Fibroblast of villous mesenchyme (primary cell): ENCODE data around the gene ARHGAP19. TPM values are rescaled to one million over a fixed set of nuclear protein-coding genes. Genes with fewer than 3 reads are reported as not detected.

Experiments
- DNase-seq: peaks from one replicate; pipeline ENCODE4 v3.0.0-alpha.2; 2010; ENCODE audit warnings: low read depth
- H3K4me3 ChIP-seq: 2 replicates; pipeline ENCODE4 v1.5.1; 2011; ENCODE audit warnings: low read depth, mild to moderate bottlenecking, low read length
- small RNA-seq: library from RNA; depleted of rRNA; stranded (forward); fragments of <200 nt; gene quantifications from one replicate; pipeline ENCODE3, GENCODE V24; 2012
- total RNA-seq: library from RNA; depleted of rRNA; stranded (reverse); fragments of >200 nt; gene quantifications from 2 replicates; pipeline ENCODE4 v1.2.3, GENCODE V29; 2012
- TF ChIP-seq, protein P1 (sequence below): IDR thresholded peaks from 2 replicates; pipeline ENCODE4 v1.5.1; 2012; ENCODE audit warnings: low read depth, mild to moderate bottlenecking, low read length; ENCODE audit not compliant: insufficient read depth

Gene ARHGAP19
- total RNA-seq, 1 donor, result 13.4 TPM

DNA sequence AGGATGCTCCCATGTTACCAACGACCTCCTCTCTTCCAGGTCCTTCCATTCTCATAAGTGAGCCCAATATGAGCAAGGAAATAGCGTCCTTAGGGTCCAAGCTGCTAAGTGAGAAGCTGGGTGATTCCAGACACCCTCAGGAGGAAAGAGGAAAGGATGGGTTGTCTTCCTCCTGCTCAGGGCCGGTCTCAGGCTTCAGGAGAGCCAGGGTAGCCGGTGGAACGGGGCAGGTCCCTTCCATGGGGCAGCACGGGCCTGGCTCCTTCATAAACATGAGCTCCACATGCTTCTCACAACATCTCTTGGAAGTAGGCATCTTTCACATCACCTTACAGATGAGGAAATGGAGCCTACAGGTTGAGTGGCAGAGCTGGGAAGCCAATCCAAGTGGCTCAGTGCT is 119.4 kb downstream of the ARHGAP19 start:
- H3K4me3 ChIP-seq, result no peak overlapping the region
- DNase-seq, result no peak
- TF ChIP-seq, protein P1, sequence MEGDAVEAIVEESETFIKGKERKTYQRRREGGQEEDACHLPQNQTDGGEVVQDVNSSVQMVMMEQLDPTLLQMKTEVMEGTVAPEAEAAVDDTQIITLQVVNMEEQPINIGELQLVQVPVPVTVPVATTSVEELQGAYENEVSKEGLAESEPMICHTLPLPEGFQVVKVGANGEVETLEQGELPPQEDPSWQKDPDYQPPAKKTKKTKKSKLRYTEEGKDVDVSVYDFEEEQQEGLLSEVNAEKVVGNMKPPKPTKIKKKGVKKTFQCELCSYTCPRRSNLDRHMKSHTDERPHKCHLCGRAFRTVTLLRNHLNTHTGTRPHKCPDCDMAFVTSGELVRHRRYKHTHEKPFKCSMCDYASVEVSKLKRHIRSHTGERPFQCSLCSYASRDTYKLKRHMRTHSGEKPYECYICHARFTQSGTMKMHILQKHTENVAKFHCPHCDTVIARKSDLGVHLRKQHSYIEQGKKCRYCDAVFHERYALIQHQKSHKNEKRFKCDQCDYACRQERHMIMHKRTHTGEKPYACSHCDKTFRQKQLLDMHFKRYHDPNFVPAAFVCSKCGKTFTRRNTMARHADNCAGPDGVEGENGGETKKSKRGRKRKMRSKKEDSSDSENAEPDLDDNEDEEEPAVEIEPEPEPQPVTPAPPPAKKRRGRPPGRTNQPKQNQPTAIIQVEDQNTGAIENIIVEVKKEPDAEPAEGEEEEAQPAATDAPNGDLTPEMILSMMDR, result no peak

Small RNA genes lying within 50 kb of the gene (small RNA-seq; reads per million reads assigned to genes)
- not detected for gene RF00017

Other genes starting within 250 kb of the ARHGAP19 start
- under 0.01 TPM in 1 of 2 replicates, not detected in the other for gene SLIT1, start 106.7 kb downstream of the ARHGAP19 start, total RNA-seq
- 1.7 and 2.3 TPM in 2 replicates for gene FRAT1, start 26.6 kb upstream of the ARHGAP19 start, total RNA-seq
- 5.2 and 5.8 TPM in 2 replicates for gene FRAT2, start 42.1 kb upstream of the ARHGAP19 start, total RNA-seq
- 23.2 and 25.5 TPM in 2 replicates for gene RRP12, start 108.7 kb upstream of the ARHGAP19 start, total RNA-seq
- gene PGAM1, start 133.6 kb upstream of the ARHGAP19 start, total RNA-seq, result 378 and 443 TPM in 2 replicates
- gene EXOSC1, start 153.4 kb upstream of the ARHGAP19 start, total RNA-seq, result 41.5 and 44.8 TPM in 2 replicates
- 60.6 and 69.1 TPM in 2 replicates for gene ZDHHC16, start 153.5 kb upstream of the ARHGAP19 start, total RNA-seq
- 64.1 and 82.0 TPM in 2 replicates for gene MMS19, start 205.8 kb upstream of the ARHGAP19 start, total RNA-seq
- gene UBTD1, start 206.3 kb upstream of the ARHGAP19 start, total RNA-seq, result 30.2 and 30.3 TPM in 2 replicates